HG03066 (cell line): Measurements from ENCODE around the gene C3.
"Not testable (repeated sequence)": the region's sequence is repeated elsewhere in the genome, so short reads cannot be mapped to it uniquely, and the experiment has no call there.

Experiments used
- ATAC-seq: cut with Tn5 transposase; IDR thresholded peaks from one replicate; pipeline ENCODE4 v1.9.1; 2021; ENCODE audit warnings: low read depth; ENCODE audit not compliant: unreplicated experiment

C3 gene

GRCh38 chr19:6632747-6633455, 87.5 kb downstream of the C3 start:
- not testable (repeated sequence) for ATAC-seq

- no peak for ATAC-seq
These were observed 88.3 kb downstream of the C3 start for GRCh38 chr19:6632002-6632621.
